Panc1 (cell line): ENCODE results near the gene MBD5. TPM values are rescaled to one million over a fixed set of nuclear protein-coding genes. Genes with fewer than 3 reads are reported as not detected.

Experiments
- ATAC-seq: fragments of 200-7000 bp; cut with Tn5 transposase; 2 replicates; pipeline ENCODE4 v1.9.1; 2020; ENCODE audit warnings: mild to moderate bottlenecking, moderate library complexity
- BruUV-seq: library from RNA; stranded (reverse); fragments of 400-500 nt; replicated peaks from 2 replicates; lab custom pipeline; 2021; lab: Mats Ljungman, UMichigan
- CTCF ChIA-PET: fragments of 300-600 bp; sonication (Branson Sonifier 250); formaldehyde crosslinking; loops from one replicate; lab custom pipeline; 2022; ENCODE audit warnings: antibody characterized with exemption; lab: Charles Lee
- POLR2A ChIA-PET: fragments of 300-600 bp; sonication (Branson Sonifier 250); formaldehyde crosslinking; loops from one replicate; lab custom pipeline; 2022; ENCODE audit warnings: antibody characterized with exemption; lab: Charles Lee
- DNase-seq: peaks from one replicate; pipeline ENCODE4 v3.0.0-alpha.2; 2010; ENCODE audit warnings: low read depth, low spot score
- H3K27ac ChIP-seq: 2 replicates; pipeline ENCODE4 v1.5.1; 2011; ENCODE audit warnings: mild to moderate bottlenecking, low read length, inconsistent platforms
- H3K27me3 ChIP-seq: fragments of 200-500 bp; sonication (Bioruptor generic); 2 replicates; pipeline ENCODE4 v1.6.0; 2014; ENCODE audit warnings: low read length, inconsistent platforms; ENCODE audit not compliant: control insufficient read depth, insufficient read depth
- H3K36me3 ChIP-seq: fragments of 200-500 bp; sonication (Bioruptor generic); 2 replicates; pipeline ENCODE4 v1.5.1; 2014; ENCODE audit warnings: inconsistent platforms, mild to moderate bottlenecking, low read length, moderate library complexity; ENCODE audit not compliant: control insufficient read depth, insufficient read depth
- H3K4me1 ChIP-seq: 2 replicates; pipeline ENCODE4 v1.5.1; 2011; ENCODE audit warnings: inconsistent platforms, mild to moderate bottlenecking, low read length, moderate library complexity; ENCODE audit not compliant: control insufficient read depth, insufficient read depth
- H3K4me3 ChIP-seq, 2 experiments: 2 replicates each; pipeline ENCODE4 v1.5.1; 2011 to 2012; ENCODE audit warnings: low read depth in 2 of 2, low read length in 2 of 2, mild to moderate bottlenecking in 2 of 2, inconsistent platforms in 1 of 2, moderate library complexity in 1 of 2
- H3K9me3 ChIP-seq: fragments of 200-500 bp; sonication (Bioruptor generic); 2 replicates; pipeline ENCODE4 v1.5.1; 2014; ENCODE audit warnings: low read depth, mild to moderate bottlenecking, inconsistent platforms, low read length, moderate library complexity; ENCODE audit not compliant: control insufficient read depth, insufficient read depth
- CTCF ChIP-seq: fragments of 450-650 bp; IDR thresholded peaks from 2 replicates; pipeline ENCODE4 v1.5.1; 2017; ENCODE audit warnings: mild to moderate bottlenecking
- POLR2AphosphoS5 ChIP-seq: IDR thresholded peaks from 2 replicates; pipeline ENCODE4 v1.6.1; 2012; ENCODE audit warnings: mild to moderate bottlenecking, low read depth, low read length, moderate library complexity
- REST ChIP-seq, 2 experiments: IDR thresholded peaks; 2 replicates each; pipeline ENCODE4 v1.6.1; 2011 to 2012; ENCODE audit warnings: low read depth in 2 of 2, control low read depth in 1 of 2, low read length in 1 of 2, mild to moderate bottlenecking in 1 of 2, moderate library complexity in 1 of 2; ENCODE audit not compliant: insufficient read depth in 1 of 2
- SIN3A ChIP-seq: IDR thresholded peaks from 2 replicates; pipeline ENCODE4 v1.6.1; 2012; ENCODE audit warnings: low read depth, mild to moderate bottlenecking, low read length, moderate library complexity, borderline replicate concordance; ENCODE audit not compliant: insufficient read depth
- TCF7L2 ChIP-seq: IDR thresholded peaks from 2 replicates; pipeline ENCODE4 v1.6.1; 2011; ENCODE audit warnings: mild to moderate bottlenecking, low read depth, low read length, inconsistent platforms
- in situ Hi-C: cut with HindIII; loops from 2 replicates; pipeline ENCODE4 v1.10.0; 2016; ENCODE audit warnings: low sequenced_read_pairs, low pct_unique_long_range_greater_than_20kb
- intact Hi-C: fragments of 100-400 bp; cut with micrococcal nuclease; formaldehyde crosslinking; loops from one replicate; pipeline ENCODE4 v1.10.0; 2022; ENCODE audit not compliant: unreplicated experiment
- total RNA-seq: library from RNA; stranded (reverse); gene quantifications from one replicate; pipeline ENCODE4 v1.2.1, GENCODE V29; 2021; ENCODE audit not compliant: unreplicated experiment

The MBD5 gene
- total RNA-seq, 1 experiment from 2014 or later = 40.2 TPM

- no peaks in the 10 kb centered on the region for H3K36me3 ChIP-seq
- DNase-seq (no peak), ATAC-seq (no peak)
- intact Hi-C loops (loop anchor here (10.0 kb wide), 1 partner anchor 208 kb away; no protein-coding TSS in a partner anchor), in situ Hi-C loops (no loop called here)
- no peak overlapping the region for H3K4me3 ChIP-seq
- no peak for TF ChIP-seq REST (IDR thresholded peaks at IDR 0.05; ENCODE audit: insufficient read depth in 1 of 2, low read depth in 2 of 2, low read length in 1 of 2)
- no peak for TF ChIP-seq CTCF
- CTCF ChIA-PET = no interaction called here
- H3K9me3 ChIP-seq = peaks cover 10% of the 10 kb centered on the region; the same call in 1 of the 2 replicates
- POLR2A ChIA-PET = no interaction called here
- no peak overlapping the region for H3K27ac ChIP-seq
- H3K27me3 ChIP-seq = no peaks in the 10 kb centered on the region
- H3K4me1 ChIP-seq = 0 out of 2 replicates have a peak, but pooled peaks cover 3% of the 10 kb centered on the region
- BruUV-seq = no TSS peak
Measured at GRCh38 chr2:147996828-147997227, 24.1 kb upstream of the MBD5 start.

- no TSS peak for BruUV-seq
- Histone ChIP-seq H3K4me1 (0 out of 2 replicates have a peak, but pooled peaks cover 3% of the 10 kb centered on the region), H3K36me3 (no peaks in the 10 kb centered on the region), H3K9me3 (peaks cover 10% of the 10 kb centered on the region; the same call in 1 of the 2 replicates), H3K4me3 (no peak overlapping the region), H3K27ac (no peak overlapping the region), H3K27me3 (no peaks in the 10 kb centered on the region)
- POLR2A ChIA-PET = no interaction called here
- TF ChIP-seq POLR2AphosphoS5 (no peak), REST (IDR thresholded peaks at IDR 0.05; ENCODE audit: insufficient read depth in 1 of 2, low read depth in 2 of 2, low read length in 1 of 2) (no peak), CTCF (no peak), SIN3A (no peak), TCF7L2 (no peak)
- ATAC-seq (no peak), DNase-seq (no peak)
- in situ Hi-C loops (no loop called here), intact Hi-C loops (loop anchor here (10.0 kb wide), 1 partner anchor 207 kb away; no protein-coding TSS in a partner anchor)
- CTCF ChIA-PET = no interaction called here
Measured at GRCh38 chr2:147998203-147998602, 22.7 kb upstream of the MBD5 start.
